ENCODE data around the gene PALS1.

DNA sequence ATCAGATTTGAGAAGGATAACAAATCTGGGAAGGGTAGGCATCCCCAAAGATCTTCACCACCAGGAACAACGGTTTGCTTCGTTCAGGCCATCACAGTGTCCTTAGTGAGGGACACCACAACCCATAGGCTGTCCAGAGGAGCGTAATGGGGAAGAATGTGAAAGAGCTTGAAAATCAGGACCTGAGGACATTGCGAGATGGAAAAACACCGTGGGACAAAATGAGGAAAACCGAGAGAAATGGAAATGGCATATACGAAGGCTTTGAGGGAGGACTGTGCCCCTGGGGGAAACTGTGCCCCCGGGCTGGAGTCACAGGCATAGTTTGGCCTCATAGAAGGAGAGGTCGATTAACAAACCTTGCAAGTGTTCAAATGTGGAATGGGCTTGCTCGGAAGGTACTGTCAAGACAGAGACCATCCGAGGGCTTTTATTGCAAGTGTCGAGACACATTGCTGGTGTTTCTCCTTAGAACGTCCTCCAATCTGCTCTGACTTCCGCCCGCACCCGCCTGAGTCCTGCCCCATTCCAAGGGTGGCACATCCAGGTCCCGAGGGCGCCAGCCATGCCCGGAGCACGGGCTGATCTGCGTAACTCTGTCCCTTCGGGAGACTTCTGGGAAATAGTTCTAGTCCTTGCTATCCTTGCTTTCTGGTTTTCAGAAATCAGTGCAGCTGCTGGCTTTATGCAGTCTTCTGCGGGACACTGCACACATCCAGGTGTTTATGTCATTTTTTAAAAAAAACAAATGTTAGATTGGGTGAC lies 885 bp upstream of the PALS1 start:
- TF ChIP-seq POLR2A (IDR thresholded peaks at IDR 0.05; ENCODE audit: low read length) (no peak), GATA1 (IDR thresholded peaks at IDR 0.05; ENCODE audit: low read depth, low read length) (no peak)
